Upper lobe of left lung (tissue), 6 donors: ENCODE results near the gene ETFRF1. TPM values are rescaled to one million over a fixed set of nuclear protein-coding genes. Genes with fewer than 3 reads are reported as not detected.

Experiments used
- ATAC-seq, 2 donors: fragments of 200-7000 bp; cut with Tn5 transposase; one replicate each; pipeline ENCODE4 v1.9.1; 2022; ENCODE audit warnings: mild to moderate bottlenecking in 2 of 2, moderate library complexity in 2 of 2; ENCODE audit not compliant: low FRiP score in 2 of 2
- DNase-seq, 2 donors: peaks; one replicate each; pipeline ENCODE4 v3.0.0-alpha.2; 2019 to 2020
- H3K27ac ChIP-seq, 4 donors: fragments of 200-600 bp; sonication (generic); one replicate each; pipeline ENCODE4 v1.5.1; 2016 to 2019
- H3K27me3 ChIP-seq, 4 donors: fragments of 200-600 bp; sonication (generic); one replicate each; pipeline ENCODE4 v1.5.1; 2017 to 2019
- H3K36me3 ChIP-seq, 4 donors: fragments of 200-600 bp; sonication (generic); one replicate each; pipeline ENCODE4 v1.5.1; 2016 to 2019
- H3K4me1 ChIP-seq, 4 donors: fragments of 200-600 bp; sonication (generic); one replicate each; pipeline ENCODE4 v1.5.1; 2018 to 2019
- H3K4me3 ChIP-seq, 4 donors: fragments of 200-600 bp; sonication (generic); one replicate each; pipeline ENCODE4 v1.5.1; 2017 to 2019; ENCODE audit warnings: mild to moderate bottlenecking in 2 of 4, moderate library complexity in 1 of 4
- H3K9me3 ChIP-seq, 4 donors: fragments of 200-600 bp; sonication (generic); one replicate each; pipeline ENCODE4 v1.5.1; 2018 to 2019
- CTCF ChIP-seq, 6 experiments: fragments of 450-650 bp in 4 of 6; fragments of 200-600 bp in 2 of 6; sonication (generic) in 2 of 6; IDR thresholded peaks; one replicate each; pipeline ENCODE4 v1.5.1; 2016 to 2019; ENCODE audit warnings: antibody characterized with exemption in 6 of 6
- EP300 ChIP-seq, 4 donors: sonication (generic); formaldehyde crosslinking; IDR thresholded peaks; one replicate each; pipeline ENCODE4 v1.5.1; 2017; ENCODE audit warnings: antibody characterized with exemption in 4 of 4, control low read depth in 2 of 4
- POLR2A ChIP-seq, 4 donors: fragments of 450-650 bp; IDR thresholded peaks; one replicate each; pipeline ENCODE4 v1.5.1; 2016 to 2017; ENCODE audit warnings: antibody characterized with exemption in 4 of 4, mild to moderate bottlenecking in 2 of 4
- POLR2AphosphoS5 ChIP-seq, 2 donors: sonication (generic); formaldehyde crosslinking; IDR thresholded peaks; one replicate each; pipeline ENCODE4 v1.5.1; 2017; ENCODE audit warnings: antibody characterized with exemption in 2 of 2
- WGBS, 2 donors: methylation state at CpG; one replicate each; pipeline ENCODE4 v1.1.5; 2017 to 2018; 5-methylcytosine and 5-hydroxymethylcytosine counted together
- total RNA-seq, 6 donors: library from RNA; depleted of rRNA in 4 of 6; stranded (reverse); fragments of >200 nt in 4 of 6; gene quantifications; one replicate each; pipeline versions ENCODE4 v1.1.0 to v1.2.1, GENCODE V29; 2016 to 2021
- donor health status: DM: no; HTN: no; CAD: no; lungs with moderate emphysema.
- donor health status: DM: no; HTN: yes; CAD: no; lungs with severe emphysema.

Gene ETFRF1
- total RNA-seq, 6 donors from 2014 or later: 5.2 to 48.4 (median 20.5) TPM

DNA sequence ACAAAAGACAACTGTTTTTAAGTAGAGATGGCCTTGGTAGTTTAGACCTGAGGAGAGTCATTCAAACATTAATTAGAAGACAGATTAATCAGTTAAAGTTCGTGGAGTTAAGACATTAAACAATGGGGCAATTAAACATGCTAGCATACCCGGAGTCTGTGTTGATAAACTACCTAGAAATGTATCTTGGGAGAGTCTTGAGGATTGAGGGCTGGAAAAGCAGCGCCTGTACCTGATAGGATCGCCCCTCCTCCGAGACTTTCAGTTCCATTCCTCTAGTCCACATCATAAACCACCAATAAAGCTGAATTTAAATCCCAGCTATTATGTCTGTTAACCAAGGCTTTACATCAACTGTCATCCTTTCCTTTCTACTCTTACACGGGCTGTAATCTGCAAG, 56.7 kb downstream of the ETFRF1 start:
- DNase-seq (no peak), ATAC-seq (no peak)
- Histone ChIP-seq H3K4me1 (peaks cover 9 to 19% (median 14%) of the 10 kb centered on the region in 4 donors), H3K27ac (peak overlapping the region; percentile 93 to 100 (median 97)), H3K36me3 (no peaks in the 10 kb centered on the region), H3K27me3 (no peaks in the 10 kb centered on the region), H3K4me3 (peak overlapping the region in 3 of 4 donors; percentile 61 to 95 (median 94)), H3K9me3 (no peaks in the 10 kb centered on the region)
- WGBS, 2 donors: 66 to 70% methylated on average over 6 of the region's 6 CpGs
- no peak for TF ChIP-seq EP300 (IDR thresholded peaks at IDR 0.05)
- no peak for TF ChIP-seq POLR2A (IDR thresholded peaks at IDR 0.05)
- no peak for TF ChIP-seq POLR2AphosphoS5 (IDR thresholded peaks at IDR 0.05)
- TF ChIP-seq CTCF (IDR thresholded peaks at IDR 0.05): no peak

GRCh38 chr12:25252946-25253345, 57.9 kb downstream of the ETFRF1 start:
- no peaks in the 10 kb centered on the region for H3K9me3 ChIP-seq
- no peak overlapping the region for H3K27ac ChIP-seq
- no peak for DNase-seq
- no peaks in the 10 kb centered on the region for H3K27me3 ChIP-seq
- TF ChIP-seq POLR2A (IDR thresholded peaks at IDR 0.05): no peak
- TF ChIP-seq CTCF (IDR thresholded peaks at IDR 0.05): no peak
- no peak for TF ChIP-seq EP300 (IDR thresholded peaks at IDR 0.05)
- TF ChIP-seq POLR2AphosphoS5 (IDR thresholded peaks at IDR 0.05): no peak
- peaks cover 9 to 18% (median 16%) of the 10 kb centered on the region in 4 donors for H3K4me1 ChIP-seq
- H3K36me3 ChIP-seq: no peaks in the 10 kb centered on the region
- no peak overlapping the region for H3K4me3 ChIP-seq
- ATAC-seq: no peak
- 78 to 80% methylated on average over 3 of the region's 3 CpGs for WGBS, 2 donors

DNA sequence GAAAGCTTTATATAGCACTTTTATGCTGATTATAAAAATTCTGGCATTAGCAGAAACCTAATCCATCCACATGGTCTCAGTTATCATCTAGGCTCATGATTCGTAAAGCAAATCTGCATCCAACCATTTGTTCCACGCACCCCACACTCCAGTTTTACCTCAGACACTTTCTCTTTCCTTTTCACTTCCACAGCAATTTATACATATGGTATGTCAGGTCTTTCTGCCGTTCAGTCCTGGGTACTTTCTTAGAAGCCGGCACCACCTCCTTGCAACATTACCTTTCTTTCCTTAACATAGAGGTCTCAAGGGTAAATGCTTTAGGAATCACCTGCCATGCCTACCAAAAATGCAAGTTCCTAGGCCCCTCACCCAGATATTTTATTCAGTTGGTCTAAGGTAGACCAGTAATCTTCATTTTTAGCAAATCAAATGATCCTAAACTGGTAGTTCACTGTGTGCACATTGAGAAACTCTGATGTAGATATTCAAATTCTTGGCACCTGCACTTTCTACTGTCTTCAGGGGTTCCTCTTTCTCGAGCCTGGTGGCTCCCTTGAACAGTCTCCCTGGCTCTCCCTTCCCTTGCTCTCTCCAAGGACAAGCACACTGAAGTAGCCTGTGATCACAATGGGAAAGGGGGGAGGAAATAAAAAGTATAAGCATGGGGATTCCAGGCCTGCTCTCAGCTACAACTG, 58.5 kb downstream of the ETFRF1 start:
- 75% methylated on average over 5 of the region's 5 CpGs for WGBS, 2 donors
- DNase-seq (no peak), ATAC-seq (no peak)
- no peaks in the 10 kb centered on the region for H3K27me3 ChIP-seq
- peaks cover 9 to 17% (median 14%) of the 10 kb centered on the region in 4 donors for H3K4me1 ChIP-seq
- no peaks in the 10 kb centered on the region for H3K36me3 ChIP-seq
- H3K9me3 ChIP-seq: no peaks in the 10 kb centered on the region
- H3K27ac ChIP-seq: no peak overlapping the region
- TF ChIP-seq POLR2AphosphoS5 (IDR thresholded peaks at IDR 0.05) (no peak), EP300 (IDR thresholded peaks at IDR 0.05) (no peak), CTCF (IDR thresholded peaks at IDR 0.05) (no peak), POLR2A (IDR thresholded peaks at IDR 0.05) (no peak)
- H3K4me3 ChIP-seq: no peak overlapping the region

DNA sequence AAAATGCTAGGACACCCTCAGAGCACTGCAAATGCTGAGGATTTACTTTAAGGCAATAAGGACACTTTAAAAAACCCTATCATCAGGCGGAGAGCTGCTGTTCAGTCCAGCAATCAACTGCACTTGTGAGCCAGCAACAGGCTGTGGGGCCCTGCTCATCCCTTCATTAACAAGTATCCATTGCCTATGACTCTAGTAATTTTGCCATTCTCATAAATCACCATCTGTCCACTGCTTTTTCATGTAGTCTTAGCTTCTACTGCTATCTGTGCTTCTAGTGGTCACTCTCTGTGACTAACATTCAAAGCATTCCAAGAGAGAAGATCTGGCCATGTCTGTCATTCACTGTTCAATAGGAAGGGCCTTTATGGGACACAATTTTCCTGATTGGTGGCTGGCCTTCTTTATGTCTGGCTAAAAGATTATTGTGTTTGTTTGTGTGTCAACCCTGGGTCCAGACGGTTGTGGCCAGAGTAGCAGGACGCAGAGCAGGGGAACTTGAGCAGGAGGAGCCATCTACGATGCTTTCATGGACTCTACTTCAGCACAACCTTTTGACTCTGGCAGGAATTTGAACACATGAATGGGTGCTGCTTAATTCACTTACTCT, 59.3 kb downstream of the ETFRF1 start:
- 87 to 88% methylated on average over 4 of the region's 4 CpGs for WGBS, 2 donors
- ATAC-seq (no peak), DNase-seq (no peak)
- H3K36me3 ChIP-seq: no peaks in the 10 kb centered on the region
- no peak overlapping the region for H3K4me3 ChIP-seq
- TF ChIP-seq POLR2A (IDR thresholded peaks at IDR 0.05): no peak
- no peaks in the 10 kb centered on the region for H3K9me3 ChIP-seq
- H3K4me1 ChIP-seq: peaks cover 5 to 17% (median 5%) of the 10 kb centered on the region in 4 donors
- H3K27me3 ChIP-seq: no peaks in the 10 kb centered on the region
- no peak overlapping the region for H3K27ac ChIP-seq

Other genes with a start within 250 kb of the ETFRF1 start
- gene BCAT1, start 246.1 kb upstream of the ETFRF1 start, total RNA-seq: 100 to 1,000 TPM in 1 of 6 donors, 10 to 100 TPM in 5; 52.7 to 145 (median 72.7) TPM
- 10 to 100 TPM in 1 of 6 donors, 1 to 10 TPM in 4, under 1 TPM in 1; 0.72 to 22.3 (median 4.1) TPM for gene DNAI7, start 77 bp upstream of the ETFRF1 start, total RNA-seq
- 10 to 100 TPM; 10.4 to 32.9 (median 20.6) TPM for gene KRAS, start 55.7 kb downstream of the ETFRF1 start, total RNA-seq